ENCODE measurements around the gene HMX1.

DNA sequence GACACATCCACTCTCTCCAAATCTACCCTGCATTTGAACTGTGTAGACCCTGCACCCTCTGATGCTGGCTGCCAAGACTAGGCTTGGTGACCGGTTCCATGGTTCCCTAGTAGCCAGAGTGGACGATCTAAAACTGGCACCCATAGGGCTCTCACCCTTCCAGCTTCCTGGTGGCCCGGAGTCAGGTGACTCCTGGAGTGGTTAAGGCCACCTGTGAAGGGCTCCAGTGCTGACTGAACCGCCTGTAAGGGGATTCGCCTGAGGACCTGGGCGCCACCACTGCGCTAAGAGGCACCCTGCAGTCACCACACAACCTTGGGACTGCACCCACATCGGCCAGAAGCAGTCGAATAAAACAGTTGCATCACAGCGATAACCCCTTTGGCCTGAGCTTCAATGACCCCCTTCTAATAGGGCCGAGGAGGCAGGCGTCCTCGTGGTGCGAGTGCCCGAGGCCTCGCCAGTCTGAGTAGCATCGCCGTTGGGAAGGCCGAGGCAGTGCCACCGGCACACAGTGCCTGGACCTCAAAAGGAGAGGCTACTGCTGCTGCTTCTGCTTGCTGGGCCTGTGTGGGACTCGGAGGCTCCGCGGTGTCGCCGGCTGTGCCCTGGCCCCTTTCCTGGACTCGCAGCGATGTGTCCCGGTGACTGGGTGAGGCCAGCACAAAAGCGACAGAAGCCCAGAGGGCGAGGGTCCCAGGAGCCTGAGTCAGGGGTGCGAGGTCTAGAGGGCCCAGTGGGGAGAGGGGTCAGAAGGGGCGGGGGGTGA, 6.5 kb downstream of the HMX1 start:
- TF ChIP-seq, protein P1, sequence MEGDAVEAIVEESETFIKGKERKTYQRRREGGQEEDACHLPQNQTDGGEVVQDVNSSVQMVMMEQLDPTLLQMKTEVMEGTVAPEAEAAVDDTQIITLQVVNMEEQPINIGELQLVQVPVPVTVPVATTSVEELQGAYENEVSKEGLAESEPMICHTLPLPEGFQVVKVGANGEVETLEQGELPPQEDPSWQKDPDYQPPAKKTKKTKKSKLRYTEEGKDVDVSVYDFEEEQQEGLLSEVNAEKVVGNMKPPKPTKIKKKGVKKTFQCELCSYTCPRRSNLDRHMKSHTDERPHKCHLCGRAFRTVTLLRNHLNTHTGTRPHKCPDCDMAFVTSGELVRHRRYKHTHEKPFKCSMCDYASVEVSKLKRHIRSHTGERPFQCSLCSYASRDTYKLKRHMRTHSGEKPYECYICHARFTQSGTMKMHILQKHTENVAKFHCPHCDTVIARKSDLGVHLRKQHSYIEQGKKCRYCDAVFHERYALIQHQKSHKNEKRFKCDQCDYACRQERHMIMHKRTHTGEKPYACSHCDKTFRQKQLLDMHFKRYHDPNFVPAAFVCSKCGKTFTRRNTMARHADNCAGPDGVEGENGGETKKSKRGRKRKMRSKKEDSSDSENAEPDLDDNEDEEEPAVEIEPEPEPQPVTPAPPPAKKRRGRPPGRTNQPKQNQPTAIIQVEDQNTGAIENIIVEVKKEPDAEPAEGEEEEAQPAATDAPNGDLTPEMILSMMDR (IDR thresholded peaks at IDR 0.05), result no peak
- TF ChIP-seq POLR2A (IDR thresholded peaks at IDR 0.05), result no peak
